HG02943 (cell line): ENCODE measurements around the gene DNAJC8.

ENCODE experiments used
- ATAC-seq: cut with Tn5 transposase; IDR thresholded peaks from one replicate; pipeline ENCODE4 v1.9.1; 2021; ENCODE audit warnings: mild to moderate bottlenecking, low read depth, moderate library complexity; ENCODE audit not compliant: unreplicated experiment

Gene DNAJC8

GRCh38 chr1:28208818-28209441 is 23.9 kb downstream of the DNAJC8 start:
- no peak for ATAC-seq

- no peak for ATAC-seq
These were observed 27.6 kb downstream of the DNAJC8 start for GRCh38 chr1:28205243-28205642.

GRCh38 chr1:28200234-28200873 is 32.5 kb downstream of the DNAJC8 start:
- no peak for ATAC-seq

- ATAC-seq = peak; percentile 73
These were observed 33.2 kb downstream of the DNAJC8 start for GRCh38 chr1:28199328-28200233.

DNA sequence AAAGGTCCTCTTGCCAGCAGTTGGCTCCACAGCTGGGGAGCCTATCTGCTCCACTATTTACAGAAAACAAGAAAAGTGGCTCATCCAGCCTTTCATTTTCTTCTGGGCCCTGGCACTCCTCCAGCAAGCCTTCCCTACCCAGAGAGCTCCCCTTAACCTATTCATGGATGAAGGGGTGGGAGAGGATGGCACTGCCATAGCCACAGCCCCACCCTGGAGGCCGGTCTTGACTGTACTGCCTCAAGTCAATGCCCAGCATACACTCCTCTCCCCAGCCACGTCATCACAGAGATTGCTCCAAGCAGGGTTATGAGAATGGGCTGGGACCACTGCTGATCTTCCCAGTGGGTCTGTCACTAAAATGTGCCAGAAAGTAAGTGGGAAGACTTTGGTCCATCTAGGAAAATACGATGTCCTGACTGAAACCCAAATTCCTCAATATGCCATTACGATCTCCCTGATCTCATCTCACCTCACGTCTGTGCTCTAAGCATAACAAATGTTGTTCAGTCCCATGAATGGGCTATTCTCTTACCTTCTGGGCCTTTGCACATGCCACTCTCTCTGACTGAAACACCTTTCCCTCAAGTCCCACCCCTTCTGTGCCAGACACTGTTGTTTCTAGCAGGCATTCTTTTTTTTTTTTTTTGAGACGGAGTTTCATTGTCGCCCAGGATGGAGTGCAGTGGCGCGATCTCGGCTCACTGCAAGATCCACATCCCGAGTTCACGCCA is 35.0 kb downstream of the DNAJC8 start:
- no peak for ATAC-seq

DNA sequence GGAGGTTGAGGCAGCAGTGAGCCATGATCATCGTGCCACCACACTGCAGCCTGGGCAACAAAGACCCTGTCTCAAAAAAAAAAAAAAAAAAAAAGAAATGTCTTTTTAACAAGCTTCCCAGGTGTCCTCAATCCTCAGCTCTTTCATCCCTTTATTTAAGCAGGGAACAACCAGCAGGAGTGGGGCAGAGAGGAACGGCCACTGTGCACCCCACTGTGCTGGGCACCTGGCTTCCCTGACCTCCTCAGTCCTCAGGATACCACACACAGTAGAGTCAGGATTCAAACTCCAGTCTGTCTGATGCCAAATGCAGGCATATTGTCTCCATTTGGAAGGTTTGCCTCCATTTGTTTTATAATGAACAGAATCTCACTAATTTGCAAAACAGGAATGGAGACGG is 36.5 kb downstream of the DNAJC8 start:
- no peak for ATAC-seq

- no peak for ATAC-seq
These were observed 37.0 kb downstream of the DNAJC8 start for GRCh38 chr1:28195780-28196179.

DNA sequence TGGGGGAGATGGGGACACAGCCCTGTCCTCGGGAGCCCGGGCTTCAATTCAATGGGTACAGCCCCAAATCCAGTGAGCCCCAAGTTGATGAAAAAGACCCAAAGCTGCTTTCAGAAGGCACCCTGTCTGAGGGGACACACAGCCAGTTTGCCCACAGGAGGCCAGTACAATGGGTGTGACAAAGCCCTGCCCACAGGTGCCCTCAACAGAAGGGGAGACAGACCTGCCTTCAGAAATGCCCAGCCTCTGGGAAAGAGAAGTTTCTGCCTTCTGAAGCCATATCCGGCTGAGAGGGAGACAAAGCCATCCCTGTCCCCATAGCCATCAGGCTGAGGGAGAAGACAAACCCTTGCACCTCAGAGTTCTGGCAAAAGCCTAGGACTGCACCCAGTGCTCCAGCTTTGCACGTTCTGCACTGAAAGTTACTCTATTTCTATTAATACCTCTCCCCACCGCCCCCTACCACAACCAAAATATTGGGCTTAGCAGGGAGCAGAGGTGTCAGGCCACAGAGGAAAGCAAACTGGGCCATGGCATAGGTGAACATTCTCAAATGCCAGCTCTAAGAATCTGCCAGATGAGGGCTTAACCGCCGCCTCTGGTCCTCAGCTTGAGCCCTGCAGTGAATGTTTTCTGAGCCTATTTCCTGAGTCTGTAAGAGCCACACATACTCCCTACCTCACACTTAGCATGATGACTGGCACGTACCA is 38.3 kb downstream of the DNAJC8 start:
- no peak for ATAC-seq

GRCh38 chr1:28193701-28194161 is 39.1 kb downstream of the DNAJC8 start:
- no peak for ATAC-seq

- no peak for ATAC-seq
These were observed 41.7 kb downstream of the DNAJC8 start for GRCh38 chr1:28190996-28191645.

DNA sequence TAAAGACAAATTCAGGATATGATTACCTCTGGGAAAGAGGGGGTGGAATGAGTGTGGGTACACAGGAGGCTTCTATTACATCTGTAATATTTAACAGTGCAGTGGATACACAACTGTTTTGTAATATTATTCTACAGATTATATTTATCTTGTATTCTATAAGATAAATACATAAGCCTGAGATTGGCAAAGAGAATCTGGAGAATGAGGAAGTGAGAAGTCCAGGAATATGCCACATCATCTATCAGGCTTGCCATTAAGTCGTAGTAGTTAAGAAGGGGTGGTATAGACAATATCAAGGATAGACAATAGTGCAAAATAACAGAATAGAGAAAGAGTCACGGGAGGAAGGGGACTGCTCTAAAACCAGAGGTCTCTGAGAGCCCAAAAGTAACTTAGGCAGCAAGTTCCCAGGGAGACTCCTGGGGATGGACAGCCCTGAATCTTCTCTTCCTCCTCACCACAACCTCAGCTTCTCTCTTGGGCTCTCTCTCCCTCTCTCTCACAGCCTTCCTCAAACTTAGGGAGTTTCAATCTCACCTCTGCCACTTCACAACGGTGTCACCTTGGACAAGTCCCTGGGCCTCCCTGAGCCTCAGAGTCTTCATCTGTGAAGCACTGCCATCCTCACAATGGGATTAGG is 42.4 kb downstream of the DNAJC8 start:
- no peak for ATAC-seq

GRCh38 chr1:28185071-28185470 is 47.8 kb downstream of the DNAJC8 start:
- no peak for ATAC-seq

GRCh38 chr1:28180306-28181305 is 52.2 kb downstream of the DNAJC8 start:
- ATAC-seq = no peak

DNA sequence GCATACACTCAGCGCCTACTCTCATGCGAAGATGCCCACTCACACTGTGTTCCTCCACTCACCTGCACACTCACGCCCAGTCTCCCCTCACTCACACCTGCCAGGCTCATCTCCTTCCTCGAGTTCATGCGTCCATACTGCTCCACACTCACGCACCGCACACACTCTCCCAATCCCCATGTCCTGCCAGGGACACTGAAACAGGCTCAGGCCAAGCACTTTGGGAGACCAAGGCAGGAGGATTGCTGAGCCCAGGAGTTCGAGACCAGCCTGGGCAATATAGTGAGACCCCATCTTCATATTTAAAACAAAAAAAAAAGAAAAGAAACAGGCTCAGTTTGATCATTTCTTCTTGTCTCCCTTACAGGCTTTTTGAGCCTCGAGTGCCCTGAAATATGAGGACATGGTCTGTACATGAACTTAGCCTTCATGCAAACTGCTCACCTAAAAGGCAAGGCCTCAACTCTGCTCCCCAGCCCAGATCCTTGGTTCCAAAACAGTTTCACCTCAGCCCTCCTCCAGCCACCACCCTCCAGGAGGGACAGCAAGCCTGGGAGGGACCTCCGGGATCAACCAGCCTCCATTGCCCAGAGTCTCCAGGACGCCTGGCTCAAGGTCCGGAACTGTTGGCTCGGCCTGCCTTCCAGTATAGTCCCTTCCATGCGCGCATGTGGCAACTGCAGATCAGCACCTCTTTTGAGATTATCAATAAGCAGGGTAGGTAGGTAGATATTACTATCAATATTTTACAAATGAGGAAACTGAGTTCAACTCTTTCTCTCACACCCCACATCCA is 53.9 kb downstream of the DNAJC8 start:
- ATAC-seq = no peak

GRCh38 chr1:28176492-28177470 is 56.0 kb downstream of the DNAJC8 start, which contains the start of gene PTAFR:
Gene PTAFR, minus strand, starts transcription at chr1:28176690. Its CDS starts 25,669 bp downstream, at chr1:28151021.
- ATAC-seq = no peak
